Measurements from ENCODE around the gene LUC7L2. TPM values are rescaled to one million over a fixed set of nuclear protein-coding genes. Genes with fewer than 3 reads are reported as not detected.
A peak's percentile ranks its signal among the peaks of the same experiment; 100 is the strongest.

LUC7L2 gene
- total RNA-seq, 1 donor from 2014 or later, result 87.8 TPM

- no peaks in the 10 kb centered on the region for H3K36me3 Mint-ChIP-seq (ENCODE audit: low read depth, unreplicated experiment)
- TF ChIP-seq EZH2 (IDR thresholded peaks at IDR 0.05; ENCODE audit: insufficient read depth, low read length) (no peak), CTCF (IDR thresholded peaks at IDR 0.05; ENCODE audit: insufficient read depth, low read depth, low read length) (no peak)
- no peaks in the 10 kb centered on the region for H3K9me3 ChIP-seq (ENCODE audit: insufficient read depth, low read depth, low read length)
- H3K4me2 ChIP-seq (ENCODE audit: low read length), result no peak overlapping the region
- no peak overlapping the region for H3K4me3 ChIP-seq (ENCODE audit: insufficient read depth, low read depth, low read length)
- H3K4me3 Mint-ChIP-seq (ENCODE audit: unreplicated experiment), result no peak overlapping the region
- no peaks in the 10 kb centered on the region for H3K27me3 ChIP-seq (ENCODE audit: insufficient read depth, low read length)
- no peak for FAIRE-seq
- no peak overlapping the region for H2AFZ ChIP-seq (ENCODE audit: low read depth, low read length)
- no peak overlapping the region for H3K9ac ChIP-seq (ENCODE audit: low read length)
- no peaks in the 10 kb centered on the region for H3K9me3 Mint-ChIP-seq (ENCODE audit: unreplicated experiment)
- H3K27me3 Mint-ChIP-seq (ENCODE audit: low read depth, unreplicated experiment), result peaks cover 2% of the 10 kb centered on the region
- no peak overlapping the region for H3K27ac ChIP-seq (ENCODE audit: low read depth, low read length)
- no peaks in the 10 kb centered on the region for H3K36me3 ChIP-seq (ENCODE audit: insufficient read depth, low read length)
- no peaks in the 10 kb centered on the region for H4K20me1 ChIP-seq (ENCODE audit: insufficient read depth, low read length)
- H3K4me1 ChIP-seq (ENCODE audit: insufficient read depth, low read length), result no peaks in the 10 kb centered on the region
- H3K4me1 Mint-ChIP-seq (ENCODE audit: low read depth, unreplicated experiment), result no peaks in the 10 kb centered on the region
- DNase-seq (ENCODE audit: low read depth), result no peak
- H3K27ac Mint-ChIP-seq (ENCODE audit: unreplicated experiment), result no peak overlapping the region
- H3K79me2 ChIP-seq (ENCODE audit: insufficient read depth, low read length), result no peaks in the 10 kb centered on the region
Observed at GRCh38 chr7:139446051-139446890, 86.6 kb downstream of the LUC7L2 start.

DNA sequence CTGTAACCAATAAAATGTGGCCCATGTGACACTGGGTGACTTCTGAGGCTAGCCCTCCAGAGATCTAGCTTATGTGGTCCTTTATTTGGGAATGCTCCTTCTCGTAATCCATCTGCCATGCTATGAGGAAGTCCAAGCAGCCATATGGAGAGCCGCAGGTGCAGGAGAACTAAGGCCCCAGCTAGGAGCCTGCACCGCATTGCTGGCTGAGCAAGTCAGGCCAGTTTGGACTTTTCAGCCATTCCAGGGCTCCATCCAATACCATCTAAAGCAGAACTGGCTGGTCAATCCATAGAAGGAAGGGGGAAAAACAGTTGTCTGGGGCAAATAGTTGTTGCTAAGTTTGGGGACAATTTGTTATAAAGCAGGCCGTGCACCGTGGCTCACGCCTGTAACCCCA, 91.2 kb downstream of the LUC7L2 start:
- Mint-ChIP-seq H3K4me1 (ENCODE audit: low read depth, unreplicated experiment) (no peaks in the 10 kb centered on the region), H3K4me3 (ENCODE audit: unreplicated experiment) (peak overlapping the region; percentile 67), H3K27me3 (ENCODE audit: low read depth, unreplicated experiment) (peaks cover 2% of the 10 kb centered on the region), H3K9me3 (ENCODE audit: unreplicated experiment) (no peaks in the 10 kb centered on the region), H3K27ac (ENCODE audit: unreplicated experiment) (no peak overlapping the region), H3K36me3 (ENCODE audit: low read depth, unreplicated experiment) (no peaks in the 10 kb centered on the region)
- Histone ChIP-seq H3K9me3 (ENCODE audit: insufficient read depth, low read depth, low read length) (no peaks in the 10 kb centered on the region), H3K27ac (ENCODE audit: low read depth, low read length) (no peak overlapping the region), H4K20me1 (ENCODE audit: insufficient read depth, low read length) (no peaks in the 10 kb centered on the region), H3K79me2 (ENCODE audit: insufficient read depth, low read length) (no peaks in the 10 kb centered on the region), H3K4me1 (ENCODE audit: insufficient read depth, low read length) (peaks cover 21% of the 10 kb centered on the region), H3K4me3 (ENCODE audit: insufficient read depth, low read depth, low read length) (no peak overlapping the region), H2AFZ (ENCODE audit: low read depth, low read length) (no peak overlapping the region), H3K27me3 (ENCODE audit: insufficient read depth, low read length) (no peaks in the 10 kb centered on the region), H3K36me3 (ENCODE audit: insufficient read depth, low read length) (no peaks in the 10 kb centered on the region), H3K4me2 (ENCODE audit: low read length) (no peak overlapping the region), H3K9ac (ENCODE audit: low read length) (no peak overlapping the region)
- no peak for TF ChIP-seq EZH2 (IDR thresholded peaks at IDR 0.05; ENCODE audit: insufficient read depth, low read length)
- TF ChIP-seq CTCF (IDR thresholded peaks at IDR 0.05; ENCODE audit: insufficient read depth, low read depth, low read length), result no peak
- DNase-seq (ENCODE audit: low read depth) (no peak), FAIRE-seq (no peak)

- H3K4me3 ChIP-seq (ENCODE audit: insufficient read depth, low read depth, low read length), result no peak overlapping the region
- no peaks in the 10 kb centered on the region for H4K20me1 ChIP-seq (ENCODE audit: insufficient read depth, low read length)
- peak overlapping the region; percentile 54 for H3K4me2 ChIP-seq (ENCODE audit: low read length)
- no peaks in the 10 kb centered on the region for H3K79me2 ChIP-seq (ENCODE audit: insufficient read depth, low read length)
- Mint-ChIP-seq H3K27me3 (ENCODE audit: low read depth, unreplicated experiment) (peaks cover under 1% of the 10 kb centered on the region), H3K4me3 (ENCODE audit: unreplicated experiment) (no peak overlapping the region), H3K27ac (ENCODE audit: unreplicated experiment) (no peak overlapping the region), H3K36me3 (ENCODE audit: low read depth, unreplicated experiment) (no peaks in the 10 kb centered on the region), H3K9me3 (ENCODE audit: unreplicated experiment) (no peaks in the 10 kb centered on the region), H3K4me1 (ENCODE audit: low read depth, unreplicated experiment) (no peaks in the 10 kb centered on the region)
- DNase-seq (ENCODE audit: low read depth) (peak; percentile 52), FAIRE-seq (no peak)
- no peaks in the 10 kb centered on the region for H3K27me3 ChIP-seq (ENCODE audit: insufficient read depth, low read length)
- no peak overlapping the region for H2AFZ ChIP-seq (ENCODE audit: low read depth, low read length)
- peaks cover 21% of the 10 kb centered on the region for H3K4me1 ChIP-seq (ENCODE audit: insufficient read depth, low read length)
- H3K9me3 ChIP-seq (ENCODE audit: insufficient read depth, low read depth, low read length), result no peaks in the 10 kb centered on the region
- TF ChIP-seq EZH2 (IDR thresholded peaks at IDR 0.05; ENCODE audit: insufficient read depth, low read length) (no peak), CTCF (IDR thresholded peaks at IDR 0.05; ENCODE audit: insufficient read depth, low read depth, low read length) (no peak)
- no peak overlapping the region for H3K9ac ChIP-seq (ENCODE audit: low read length)
- no peaks in the 10 kb centered on the region for H3K36me3 ChIP-seq (ENCODE audit: insufficient read depth, low read length)
- H3K27ac ChIP-seq (ENCODE audit: low read depth, low read length), result peak overlapping the region; percentile 26
Observed at GRCh38 chr7:139451638-139452037, 91.9 kb downstream of the LUC7L2 start.
